HG03045 (cell line): ENCODE measurements around the gene GRID1.
"Not testable (repeated sequence)": the region's sequence is repeated elsewhere in the genome, so short reads cannot be mapped to it uniquely, and the experiment has no call there.

Source experiments
- ATAC-seq: cut with Tn5 transposase; IDR thresholded peaks from one replicate; pipeline ENCODE4 v1.9.1; 2021; ENCODE audit warnings: mild to moderate bottlenecking, moderate library complexity; ENCODE audit not compliant: unreplicated experiment

GRID1 gene

DNA sequence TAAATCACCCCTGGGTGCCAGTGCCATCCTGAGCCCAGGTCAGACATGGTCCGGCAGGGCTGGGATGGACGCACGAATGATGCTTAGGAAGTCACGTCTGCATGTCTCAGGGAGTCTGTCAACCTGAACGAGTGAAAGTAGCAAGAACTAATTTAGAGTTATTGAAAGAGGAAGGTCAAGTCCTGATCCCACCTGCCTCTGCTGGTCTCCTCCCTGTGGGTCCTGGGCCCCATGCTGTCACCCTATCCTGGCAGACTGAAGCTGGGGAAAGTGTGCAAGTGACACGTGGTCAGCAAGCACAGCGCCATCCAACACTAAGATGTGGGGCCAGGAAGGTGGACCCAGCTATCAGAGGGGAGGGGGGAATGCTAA lies 26.1 kb upstream of the GRID1 start:
- ATAC-seq = peak; percentile 41

DNA sequence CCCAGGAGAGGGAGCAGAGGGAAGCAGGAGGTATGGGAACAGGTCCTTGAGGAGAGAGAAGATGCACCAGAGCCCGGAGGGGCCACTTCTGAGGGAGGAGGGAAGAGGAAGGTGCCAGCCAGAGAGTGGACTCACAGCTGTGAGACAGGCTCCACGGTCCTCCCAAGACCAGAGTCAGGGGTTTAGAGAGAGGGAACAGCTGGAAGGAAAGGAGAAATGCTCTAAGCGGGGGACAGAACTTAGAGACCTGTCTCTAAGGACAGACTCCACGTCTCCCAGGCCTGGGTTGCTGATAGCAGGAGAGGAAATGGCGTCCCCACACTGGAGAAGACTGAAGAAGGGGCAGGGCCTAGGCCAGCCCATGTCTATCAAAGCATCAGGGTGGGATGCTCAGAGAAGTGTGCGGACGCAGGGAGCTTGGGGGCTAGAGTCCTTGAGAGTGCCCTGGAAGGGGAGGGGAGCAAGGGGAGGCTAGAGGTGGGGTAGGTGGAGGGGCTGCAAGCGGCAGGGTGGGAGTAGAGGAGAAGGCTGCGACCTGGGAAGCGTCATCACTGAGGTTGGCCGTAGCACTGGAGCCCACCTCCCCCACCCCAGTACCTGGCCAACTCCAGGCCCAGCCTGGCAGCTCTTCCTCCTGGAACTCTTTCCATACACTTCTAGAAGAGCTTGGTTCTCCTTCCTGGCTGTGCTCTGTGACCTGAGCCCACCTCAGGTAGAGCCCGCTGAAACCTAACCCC lies 25.6 kb upstream of the GRID1 start:
- ATAC-seq = peak; percentile 8

GRCh38 chr10:86391236-86391840 lies 24.7 kb upstream of the GRID1 start:
- ATAC-seq = no peak

DNA sequence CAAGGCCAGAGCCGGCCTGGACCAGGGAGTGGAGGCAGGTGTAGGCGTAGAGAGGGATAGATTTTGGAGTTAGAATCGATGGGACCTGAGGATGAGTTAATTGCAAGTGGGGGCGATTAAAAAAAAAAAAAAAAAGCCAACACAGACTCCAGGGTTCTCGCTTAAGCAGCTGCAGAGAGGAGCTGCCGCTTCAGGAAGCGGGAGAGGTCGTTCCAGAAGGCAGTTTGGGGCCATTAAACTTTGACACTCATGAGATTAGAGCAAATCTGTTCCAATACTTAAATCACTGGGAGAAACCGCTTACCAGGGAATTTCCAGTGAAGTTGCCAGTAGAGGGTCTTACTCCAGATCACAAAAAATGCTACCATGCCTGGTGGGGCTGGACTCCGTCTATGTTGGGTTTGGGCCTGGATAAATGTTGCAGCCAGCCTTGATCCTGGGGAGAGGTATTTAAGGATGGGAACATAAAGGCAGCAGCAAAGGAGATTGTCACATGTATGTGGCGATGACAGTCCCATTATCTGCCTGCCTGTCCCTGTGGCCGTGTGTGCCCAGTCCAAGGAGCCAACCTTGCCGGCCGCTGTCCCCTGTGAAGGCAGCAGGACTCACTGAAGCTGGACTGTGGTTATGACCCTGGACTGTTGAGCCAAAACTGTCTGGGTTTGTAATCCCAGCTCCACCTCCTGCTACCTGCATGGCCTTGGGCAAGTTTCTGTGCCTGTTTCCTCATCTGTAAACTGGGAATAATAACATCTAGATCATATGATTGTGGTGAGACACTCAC lies 23.9 kb upstream of the GRID1 start:
- ATAC-seq = no peak

DNA sequence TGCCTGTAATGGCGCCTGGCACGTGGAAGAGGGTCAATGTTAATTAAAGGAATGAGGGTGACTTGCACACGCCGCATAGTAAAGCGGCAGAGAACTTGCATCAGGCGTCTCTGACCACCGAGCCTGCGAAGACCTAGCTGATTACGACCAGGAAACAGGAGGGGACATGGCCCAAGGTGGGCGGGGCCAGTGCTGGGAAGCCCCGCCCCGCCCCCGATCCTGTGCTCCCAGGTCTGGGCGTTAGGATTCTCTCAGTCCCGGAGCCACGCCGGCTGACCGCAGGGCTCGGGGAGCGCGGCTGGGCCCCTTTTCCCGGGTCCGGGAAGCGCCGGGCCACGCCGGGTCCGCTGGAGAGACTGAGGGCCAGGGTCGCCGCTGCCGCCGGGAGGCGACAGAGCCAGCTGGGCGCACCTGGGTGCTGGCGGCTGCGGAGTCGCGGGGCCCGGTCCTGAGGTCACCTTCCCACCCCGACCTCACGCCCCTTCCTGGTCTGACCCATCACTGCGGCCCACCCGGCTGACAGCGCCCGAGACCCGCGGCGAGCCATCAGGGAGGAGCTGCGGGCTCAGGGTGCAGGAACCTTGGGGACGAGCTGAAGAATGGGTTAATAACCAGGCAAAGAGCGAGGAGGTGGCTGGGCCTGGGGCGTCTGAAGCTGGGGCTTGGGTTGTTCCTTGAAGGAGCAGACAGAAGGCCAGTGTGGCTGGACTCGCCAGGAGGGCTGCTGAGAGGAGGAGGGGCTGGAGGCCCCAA lies 23.0 kb upstream of the GRID1 start:
- ATAC-seq = peak; percentile 82

GRCh38 chr10:86389109-86389440 lies 22.5 kb upstream of the GRID1 start:
- not testable (repeated sequence) for ATAC-seq

DNA sequence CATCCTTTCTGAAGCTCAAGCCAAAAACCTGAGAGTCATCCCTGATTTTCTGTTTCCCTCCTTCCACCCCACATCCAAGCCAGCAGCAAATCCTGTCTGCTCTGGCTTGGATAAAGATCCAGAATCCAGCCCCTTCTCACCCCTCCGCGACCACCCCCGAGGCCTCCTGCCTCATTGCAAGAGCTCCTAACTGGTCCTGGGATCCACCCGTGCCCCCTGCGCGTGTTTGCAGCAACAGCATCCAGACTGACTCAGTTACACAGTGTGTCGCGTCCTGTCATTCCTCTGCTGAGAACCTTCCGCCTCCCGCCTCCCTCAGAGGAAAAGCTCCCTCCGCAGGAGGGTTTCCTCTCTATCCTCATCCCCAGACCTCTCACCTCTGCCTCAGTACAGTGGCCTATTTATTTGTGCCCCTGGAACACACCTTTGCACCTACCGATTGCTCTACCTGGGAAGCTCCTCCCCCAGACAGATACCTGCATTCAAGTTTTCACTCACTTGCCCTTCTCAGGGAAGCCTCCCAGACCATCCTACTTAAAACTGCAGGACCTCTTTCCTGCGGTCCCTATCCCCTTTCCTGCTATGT lies 21.6 kb upstream of the GRID1 start:
- no peak for ATAC-seq

DNA sequence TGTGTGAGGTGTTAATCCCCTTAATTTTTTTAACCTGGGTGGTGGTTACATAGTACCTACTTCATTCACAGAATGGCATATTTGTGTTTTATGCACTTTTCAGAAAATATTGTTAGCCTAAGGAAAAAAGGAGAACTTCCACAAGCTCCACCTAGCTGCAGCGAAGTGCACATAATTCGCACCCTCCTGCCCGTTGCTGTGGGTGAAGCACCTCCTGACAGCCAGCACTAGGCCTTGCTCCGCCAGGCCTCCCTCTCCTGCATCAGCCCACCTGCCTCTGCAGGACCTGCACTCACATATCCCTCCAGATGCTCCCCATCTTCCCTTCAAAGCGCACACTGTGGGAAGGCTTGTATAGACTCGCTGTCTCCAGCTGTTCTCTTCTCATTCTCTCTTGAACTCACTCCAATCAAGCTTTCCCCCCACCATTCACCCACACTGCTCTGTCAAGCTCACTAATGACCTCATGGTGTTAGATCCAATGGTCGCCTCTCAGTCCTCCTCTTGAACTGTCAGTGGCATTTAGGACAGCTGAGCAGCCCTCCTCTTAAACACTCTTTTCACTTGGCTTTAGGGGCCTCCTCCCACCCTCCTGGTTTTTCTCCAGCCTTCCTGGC lies 20.7 kb upstream of the GRID1 start:
- ATAC-seq = no peak

DNA sequence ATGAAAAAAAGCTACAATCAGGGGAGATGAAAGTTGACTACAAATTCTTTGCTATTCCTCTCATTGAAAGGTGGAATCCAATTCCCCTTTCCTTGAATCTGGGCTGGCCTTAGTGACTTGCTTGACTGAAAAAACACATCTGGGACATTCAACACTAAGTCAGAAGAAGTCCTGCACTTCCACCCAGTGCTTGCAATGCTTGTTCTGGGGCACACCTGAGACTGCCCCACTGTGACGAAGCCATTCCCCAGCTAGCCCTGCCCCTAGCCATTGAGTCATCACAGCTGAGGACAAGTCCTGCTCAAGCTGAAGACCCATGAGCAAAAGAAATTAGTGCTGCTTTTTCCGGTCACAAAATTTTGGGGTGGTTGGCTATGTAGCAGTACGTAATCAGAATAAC lies 19.2 kb upstream of the GRID1 start:
- no peak for ATAC-seq

- ATAC-seq = no peak
Observed at GRCh38 chr10:86377797-86378146, 11.2 kb upstream of the GRID1 start.

- peak; percentile 95 for ATAC-seq
Observed at GRCh38 chr10:86376852-86377796, 10.5 kb upstream of the GRID1 start.

DNA sequence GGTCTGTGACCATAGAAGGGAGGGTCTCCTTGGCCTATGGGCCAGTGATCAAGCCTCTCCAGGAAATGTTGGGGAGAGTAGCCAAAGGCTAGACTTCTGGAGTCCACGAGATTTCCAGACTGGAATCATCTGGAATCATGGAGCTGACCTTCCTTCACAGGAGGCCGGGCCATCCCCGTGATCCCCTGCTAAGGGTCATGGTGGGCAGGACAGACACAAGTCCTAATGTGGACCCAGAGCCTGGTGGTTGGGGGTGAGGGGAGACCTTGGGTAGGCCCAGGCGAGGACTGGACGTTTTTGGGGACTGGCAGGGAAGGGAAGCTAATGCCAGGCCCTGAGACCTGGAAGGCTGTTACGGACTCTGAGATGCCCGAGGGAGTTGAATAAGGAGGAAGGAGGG lies 9.8 kb upstream of the GRID1 start:
- no peak for ATAC-seq

GRCh38 chr10:86375204-86375603 lies 8.6 kb upstream of the GRID1 start:
- no peak for ATAC-seq

GRCh38 chr10:86374664-86375063 lies 8.1 kb upstream of the GRID1 start:
- ATAC-seq = no peak

GRCh38 chr10:86373828-86374227 lies 7.2 kb upstream of the GRID1 start:
- ATAC-seq = no peak

- no peak for ATAC-seq
Observed at GRCh38 chr10:86373251-86373650, 6.7 kb upstream of the GRID1 start.

DNA sequence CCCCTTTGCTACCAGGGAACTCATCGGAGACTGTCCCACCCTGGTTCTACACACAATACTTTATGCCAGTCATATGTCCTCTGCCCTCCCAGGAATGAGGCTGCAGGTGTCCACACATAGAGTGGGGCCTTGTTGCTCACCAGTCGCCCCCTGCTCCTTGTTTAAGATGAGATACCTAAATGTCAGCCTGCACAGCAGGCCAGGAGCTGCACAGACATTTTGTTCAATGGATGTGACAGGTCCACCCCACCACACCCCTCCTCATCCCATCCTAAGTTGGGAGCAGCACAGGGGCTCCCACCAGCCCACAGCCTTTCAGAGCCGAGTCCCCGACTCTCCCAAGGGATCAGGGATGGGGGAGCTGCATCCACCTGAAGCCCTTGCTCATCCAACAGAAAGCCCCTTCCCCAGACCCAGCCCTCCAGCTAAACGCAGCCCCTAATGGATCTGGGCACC lies 6.2 kb upstream of the GRID1 start:
- ATAC-seq = no peak

- ATAC-seq = no peak
Observed at GRCh38 chr10:86372119-86372783, 5.7 kb upstream of the GRID1 start.

DNA sequence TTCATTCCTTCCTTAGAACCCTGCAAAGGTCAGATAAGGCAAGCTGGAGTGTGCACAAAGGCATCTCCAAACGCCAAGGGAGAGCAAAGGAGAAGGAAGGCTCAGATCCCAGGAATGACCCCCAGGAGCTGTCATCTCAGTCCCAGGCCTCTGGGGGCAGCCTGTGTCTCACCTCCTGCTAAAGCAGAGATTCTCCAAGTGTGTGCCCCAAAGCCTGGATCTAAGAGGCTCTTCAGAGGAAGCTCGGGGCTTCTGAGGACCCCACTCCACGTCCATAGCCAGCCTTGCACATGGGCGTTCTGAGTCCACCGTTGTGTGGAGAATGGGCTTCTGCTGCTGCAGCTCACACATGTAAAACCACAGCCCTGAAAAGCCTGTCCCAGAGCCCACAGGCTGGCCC lies 5.1 kb upstream of the GRID1 start:
- ATAC-seq = no peak
